Measurements from ENCODE around the gene SCAMP3.

DNA sequence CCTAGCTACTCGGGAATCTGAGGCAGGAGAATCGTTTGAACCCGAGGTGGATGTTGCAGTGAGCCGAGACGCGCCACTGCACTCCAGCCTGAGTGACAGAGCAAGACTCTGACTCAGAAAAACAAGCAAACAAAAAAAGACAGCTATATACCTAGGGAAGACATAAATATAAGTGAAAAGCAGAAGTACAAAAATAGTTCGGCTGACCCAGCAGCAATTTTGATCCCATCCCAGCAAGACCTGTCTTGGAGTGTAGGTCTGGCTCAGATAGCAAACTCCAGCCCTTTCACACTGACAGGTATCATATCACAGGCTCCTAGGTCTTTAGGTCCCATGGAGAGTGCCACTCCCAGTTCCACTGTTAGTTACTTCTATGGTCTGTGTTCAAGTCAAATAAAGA, 39.1 kb downstream of the SCAMP3 start:
- TF ChIP-seq, protein P1, sequence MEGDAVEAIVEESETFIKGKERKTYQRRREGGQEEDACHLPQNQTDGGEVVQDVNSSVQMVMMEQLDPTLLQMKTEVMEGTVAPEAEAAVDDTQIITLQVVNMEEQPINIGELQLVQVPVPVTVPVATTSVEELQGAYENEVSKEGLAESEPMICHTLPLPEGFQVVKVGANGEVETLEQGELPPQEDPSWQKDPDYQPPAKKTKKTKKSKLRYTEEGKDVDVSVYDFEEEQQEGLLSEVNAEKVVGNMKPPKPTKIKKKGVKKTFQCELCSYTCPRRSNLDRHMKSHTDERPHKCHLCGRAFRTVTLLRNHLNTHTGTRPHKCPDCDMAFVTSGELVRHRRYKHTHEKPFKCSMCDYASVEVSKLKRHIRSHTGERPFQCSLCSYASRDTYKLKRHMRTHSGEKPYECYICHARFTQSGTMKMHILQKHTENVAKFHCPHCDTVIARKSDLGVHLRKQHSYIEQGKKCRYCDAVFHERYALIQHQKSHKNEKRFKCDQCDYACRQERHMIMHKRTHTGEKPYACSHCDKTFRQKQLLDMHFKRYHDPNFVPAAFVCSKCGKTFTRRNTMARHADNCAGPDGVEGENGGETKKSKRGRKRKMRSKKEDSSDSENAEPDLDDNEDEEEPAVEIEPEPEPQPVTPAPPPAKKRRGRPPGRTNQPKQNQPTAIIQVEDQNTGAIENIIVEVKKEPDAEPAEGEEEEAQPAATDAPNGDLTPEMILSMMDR (IDR thresholded peaks at IDR 0.05), result no peak
- TF ChIP-seq ZFX (IDR thresholded peaks at IDR 0.05; ENCODE audit: borderline replicate concordance), result no peak

Measured in 22Rv1 (cell line).